Measurements from ENCODE around the gene C1QTNF12. TPM values are rescaled to one million over a fixed set of nuclear protein-coding genes. Genes with fewer than 3 reads are reported as not detected.

C1QTNF12 gene
- total RNA-seq, 2 experiments from 2014 or later: 2.6 to 4.9 TPM

- ChIA-PET POLR2A (interaction anchor here (1.0 to 2.1 kb wide), 6 partner anchors 9 to 23 kb away, joined by 3 to 6 read pairs (median 4); no protein-coding TSS in a partner anchor), CTCF (interaction anchor here (1.3 kb wide), 1 partner anchor 16 kb away, joined by 3 read pairs; no protein-coding TSS in a partner anchor)
- no peaks in the 10 kb centered on the region for H3K27me3 Mint-ChIP-seq
- ATAC-seq (no peak), DNase-seq (no peak)
- peaks cover 4% of the 10 kb centered on the region for H3K36me3 Mint-ChIP-seq (ENCODE audit: low read depth)
- no peak overlapping the region for H3K4me3 Mint-ChIP-seq
- TF ChIP-seq CTCF (IDR thresholded peaks at IDR 0.05): no peak
- H3K4me1 Mint-ChIP-seq (ENCODE audit: low read depth): peaks cover 8% of the 10 kb centered on the region
- intact Hi-C loops (cut with micrococcal nuclease): no loop called here
- H3K9me3 Mint-ChIP-seq: peaks cover 16% of the 10 kb centered on the region
- no peak overlapping the region for H3K27ac Mint-ChIP-seq
These were observed 51.8 kb downstream of the C1QTNF12 start for GRCh38 chr1:1194723-1195122.

Small RNA genes within 50 kb of the gene (microRNA-seq; reads per million reads assigned to microRNA genes)
- 1.2 reads per million for gene MIR6726 (ENCODE audit: borderline microRNAs expressed, borderline replicate concordance)

Other genes starting within 250 kb of the C1QTNF12 start
- gene HES4, start 246.6 kb downstream of the C1QTNF12 start, total RNA-seq: 1 to 10 TPM; 5.7 to 9.0 TPM
- 100 to 1,000 TPM in 1 of 2 experiments, 10 to 100 TPM in 1; 94.5 to 102 TPM for gene ISG15, start 233.2 kb downstream of the C1QTNF12 start, total RNA-seq
- gene AGRN, start 226.6 kb downstream of the C1QTNF12 start, total RNA-seq: 10 to 100 TPM; 64.9 to 68.0 TPM
- not detected for gene RNF223, start 172.4 kb downstream of the C1QTNF12 start, total RNA-seq
- gene C1orf159, start 130.6 kb downstream of the C1QTNF12 start, total RNA-seq: 10 to 100 TPM; 17.5 to 20.3 TPM
- gene TTLL10, start 72.8 kb downstream of the C1QTNF12 start, total RNA-seq: not detected
- gene TNFRSF18, start 40.1 kb downstream of the C1QTNF12 start, total RNA-seq: 100 to 1,000 TPM; 126 to 135 TPM
- 100 to 1,000 TPM; 137 to 142 TPM for gene TNFRSF4, start 32.6 kb downstream of the C1QTNF12 start, total RNA-seq
- 10 to 100 TPM; 81.5 to 87.5 TPM for gene SDF4, start 14.7 kb downstream of the C1QTNF12 start, total RNA-seq
- 10 to 100 TPM; 13.1 to 14.3 TPM for gene B3GALT6, start 14.5 kb downstream of the C1QTNF12 start, total RNA-seq
- gene UBE2J2, start 27.1 kb upstream of the C1QTNF12 start, total RNA-seq: 10 to 100 TPM; 52.3 to 59.2 TPM
- 1 to 10 TPM; 4.9 to 5.6 TPM for gene SCNN1D, start 33.7 kb upstream of the C1QTNF12 start, total RNA-seq
- gene ACAP3, start 61.2 kb upstream of the C1QTNF12 start, total RNA-seq: 10 to 100 TPM; 41.1 to 42.5 TPM
- gene PUSL1, start 61.9 kb upstream of the C1QTNF12 start, total RNA-seq: 10 to 100 TPM; 23.9 to 25.4 TPM
- 100 to 1,000 TPM; 110 to 122 TPM for gene INTS11, start 77.9 kb upstream of the C1QTNF12 start, total RNA-seq
- 10 to 100 TPM in 1 of 2 experiments, 1 to 10 TPM in 1; 8.4 to 11.0 TPM for gene CPTP, start 78.1 kb upstream of the C1QTNF12 start, total RNA-seq
- gene TAS1R3, start 84.6 kb upstream of the C1QTNF12 start, total RNA-seq: under 1 TPM; 0.13 to 0.14 TPM
- gene DVL1, start 102.7 kb upstream of the C1QTNF12 start, total RNA-seq: 10 to 100 TPM; 37.2 to 39.2 TPM
- gene MXRA8, start 111.8 kb upstream of the C1QTNF12 start, total RNA-seq: under 1 TPM; 0.92 to 0.98 TPM
- 100 to 1,000 TPM; 127 TPM for gene AURKAIP1, start 128.5 kb upstream of the C1QTNF12 start, total RNA-seq
- 10 to 100 TPM; 86.3 to 92.4 TPM for gene CCNL2, start 152.6 kb upstream of the C1QTNF12 start, total RNA-seq
- 100 to 1,000 TPM; 127 to 129 TPM for gene MRPL20, start 160.6 kb upstream of the C1QTNF12 start, total RNA-seq
- not detected for gene ANKRD65, start 174.6 kb upstream of the C1QTNF12 start, total RNA-seq
- gene VWA1, start 189.0 kb upstream of the C1QTNF12 start, total RNA-seq: under 1 TPM; 0.72 to 0.97 TPM
- gene ATAD3C, start 203.0 kb upstream of the C1QTNF12 start, total RNA-seq: 1 to 10 TPM in 1 of 2 experiments, under 1 TPM in 1; 0.99 to 1.8 TPM
- 10 to 100 TPM; 42.5 to 48.1 TPM for gene ATAD3B, start 225.0 kb upstream of the C1QTNF12 start, total RNA-seq

Measured in activated CD8-positive, alpha-beta T cell treated with anti-CD3 and anti-CD28 coated beads for 36 hours (primary cell).